HG03354 (cell line): ENCODE results near the gene C1QTNF8.

Source experiments
- ATAC-seq: cut with Tn5 transposase; IDR thresholded peaks from one replicate; pipeline ENCODE4 v1.9.1; 2021; ENCODE audit warnings: mild to moderate bottlenecking; ENCODE audit not compliant: unreplicated experiment, poor library complexity, severe bottlenecking

Gene C1QTNF8

DNA sequence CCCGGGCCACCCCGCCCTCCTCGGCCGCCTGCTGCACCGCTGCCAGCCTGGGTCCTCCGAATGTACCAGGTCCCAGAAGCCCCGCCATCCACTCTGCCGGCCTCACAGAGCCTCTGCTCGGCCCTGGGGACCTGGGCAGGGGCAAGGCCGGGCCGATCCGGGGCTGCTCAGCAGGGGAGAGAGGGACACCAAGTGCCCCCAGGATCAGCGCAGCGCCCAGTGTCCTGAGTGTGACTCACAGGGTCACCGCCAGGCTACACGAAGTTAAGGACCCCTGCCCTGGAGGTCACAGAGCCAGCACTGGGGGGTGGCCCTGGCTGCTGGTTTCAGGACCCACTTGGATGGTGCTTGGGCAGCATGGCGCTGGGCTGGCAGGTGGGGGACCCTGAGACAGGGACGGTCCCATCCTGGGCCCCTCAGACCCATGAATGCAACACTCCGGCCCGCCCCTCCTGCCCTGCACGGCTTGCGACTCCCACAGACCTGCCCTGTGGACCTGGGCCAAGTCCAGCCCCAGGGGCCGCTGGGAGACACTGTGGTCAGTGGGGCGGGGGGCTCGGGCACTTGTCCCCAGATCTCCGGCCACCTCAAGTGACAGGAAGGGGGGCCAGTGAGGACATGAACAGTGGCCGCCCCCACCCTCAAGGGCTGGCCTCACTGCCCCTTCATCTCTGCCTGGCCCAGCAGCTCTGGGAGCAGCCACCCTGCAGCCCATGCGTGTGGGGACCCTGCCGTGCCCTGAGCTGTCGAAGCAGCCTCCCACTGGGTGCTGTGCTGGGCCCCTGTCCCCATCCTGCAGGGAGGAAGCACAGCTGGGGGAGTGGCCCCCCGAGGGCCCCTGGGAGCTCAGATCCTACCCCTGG lies 46.7 kb downstream of the C1QTNF8 start:
- ATAC-seq, result no peak

DNA sequence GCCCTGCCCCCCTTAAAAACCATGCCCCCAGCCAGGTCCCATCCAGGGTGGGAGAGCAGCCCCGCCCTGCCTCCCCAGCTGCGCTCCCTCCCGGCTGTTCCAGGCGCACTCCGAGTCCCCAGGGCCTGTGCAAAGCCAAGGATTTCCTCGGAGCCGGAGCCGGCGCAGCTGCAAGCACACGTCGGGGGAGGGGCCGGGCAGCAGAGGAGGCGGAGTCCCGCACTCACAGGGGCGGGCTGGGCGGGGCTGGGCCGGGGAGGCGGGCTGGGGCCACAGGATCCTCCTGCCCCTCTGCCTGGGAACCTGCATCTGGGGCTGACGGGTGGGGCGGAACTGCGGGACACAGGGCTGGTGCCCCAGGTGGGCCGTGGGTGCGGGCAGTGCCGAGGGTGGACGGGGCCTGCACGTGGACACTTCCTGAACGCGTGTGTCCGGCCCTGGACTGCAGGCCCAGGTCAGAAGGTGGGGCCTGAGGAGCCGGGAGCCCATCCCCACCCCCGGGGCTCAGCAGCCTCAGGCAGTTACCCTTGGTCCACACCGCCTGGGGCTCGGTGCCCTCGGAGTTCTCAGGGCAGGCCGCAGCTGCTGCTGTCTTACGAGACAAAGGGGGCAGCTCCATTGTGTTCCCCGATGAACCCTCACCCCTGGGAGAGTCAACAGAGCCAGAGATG lies 47.5 kb downstream of the C1QTNF8 start:
- ATAC-seq, result no peak

DNA sequence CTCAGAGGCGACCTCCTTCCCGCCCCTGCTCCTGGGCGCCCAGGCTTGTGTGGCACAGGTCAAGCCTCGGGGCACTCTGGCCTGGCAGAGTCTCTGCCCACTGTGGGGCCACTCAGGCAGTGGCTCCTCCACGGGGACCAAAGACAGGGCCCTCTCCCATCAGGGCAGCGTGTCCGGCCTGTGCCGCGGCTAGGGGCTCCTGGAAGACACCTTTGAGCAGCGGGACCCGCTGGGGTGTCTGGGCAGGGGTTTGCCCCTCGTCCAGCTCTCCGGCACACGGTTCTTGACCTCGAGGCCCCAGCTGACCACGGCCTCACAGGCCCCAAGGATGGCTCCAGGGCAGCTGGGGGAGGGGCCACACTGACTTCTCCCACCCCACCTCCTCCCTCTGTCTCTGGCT lies 48.2 kb downstream of the C1QTNF8 start:
- ATAC-seq, result no peak

DNA sequence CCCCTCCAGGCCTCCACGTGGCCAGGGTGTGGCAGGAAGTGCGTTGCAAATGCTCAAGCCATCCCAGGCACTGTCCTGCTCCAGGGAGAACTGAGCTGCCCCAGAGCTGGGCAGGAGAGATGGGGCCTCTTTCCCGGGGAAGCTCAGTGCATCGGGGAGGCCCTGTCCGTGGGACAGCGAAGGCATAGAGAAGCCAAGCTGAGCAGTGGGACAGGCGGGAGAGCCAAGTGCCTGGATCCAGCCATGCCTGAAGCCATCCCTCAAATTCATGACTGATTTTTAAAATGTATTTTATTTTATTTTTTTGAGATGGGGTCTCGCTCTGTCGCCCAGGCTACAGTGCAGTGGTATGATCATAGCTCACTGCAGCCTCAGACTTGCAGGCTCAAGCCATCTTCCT lies 48.9 kb downstream of the C1QTNF8 start:
- no peak for ATAC-seq

DNA sequence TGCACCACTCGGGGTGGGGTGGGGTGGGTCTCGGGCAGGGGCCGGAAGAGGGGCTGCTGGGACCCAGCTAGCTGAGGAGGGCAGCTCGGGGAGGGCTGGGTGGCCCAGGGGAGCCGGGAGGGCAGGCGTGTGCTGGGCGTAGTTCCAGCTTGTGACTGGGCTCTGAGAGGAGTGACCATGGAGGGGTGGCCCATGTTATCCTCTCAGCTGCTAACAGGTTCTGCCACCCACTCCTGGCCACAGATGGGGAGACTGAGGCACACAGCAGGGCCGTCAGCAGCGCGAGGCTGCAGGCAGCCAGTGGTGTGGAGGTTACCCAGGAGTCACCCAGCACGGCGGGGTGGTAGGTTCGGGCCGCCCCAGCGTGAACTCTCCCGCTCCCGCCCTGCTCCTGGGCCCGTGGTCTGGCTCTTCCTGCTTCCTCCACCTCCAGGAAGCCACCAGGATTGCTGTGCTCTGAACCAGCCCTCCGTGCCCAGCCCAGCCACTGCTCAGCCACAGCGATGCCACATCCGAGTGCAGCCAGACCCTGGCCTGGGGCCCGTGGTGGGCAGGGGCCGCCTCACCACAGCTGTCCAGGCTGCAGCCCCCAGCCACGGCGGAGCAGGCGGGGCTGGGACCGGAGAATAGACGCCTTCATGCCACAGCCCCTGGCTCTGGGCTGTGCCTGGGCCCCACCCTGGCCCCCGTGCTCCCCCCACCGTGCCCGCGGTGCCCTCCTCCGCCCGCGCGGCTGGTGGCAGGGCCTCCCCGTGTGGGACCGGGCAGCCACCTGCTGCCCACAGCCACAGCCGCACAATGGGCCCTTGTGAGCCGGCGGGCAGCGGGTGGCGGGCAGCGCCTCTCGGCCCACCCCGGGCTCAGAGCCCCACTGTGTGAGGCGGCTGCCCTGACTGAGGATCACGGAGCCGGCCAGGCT lies 49.8 kb downstream of the C1QTNF8 start:
- ATAC-seq, result no peak

DNA sequence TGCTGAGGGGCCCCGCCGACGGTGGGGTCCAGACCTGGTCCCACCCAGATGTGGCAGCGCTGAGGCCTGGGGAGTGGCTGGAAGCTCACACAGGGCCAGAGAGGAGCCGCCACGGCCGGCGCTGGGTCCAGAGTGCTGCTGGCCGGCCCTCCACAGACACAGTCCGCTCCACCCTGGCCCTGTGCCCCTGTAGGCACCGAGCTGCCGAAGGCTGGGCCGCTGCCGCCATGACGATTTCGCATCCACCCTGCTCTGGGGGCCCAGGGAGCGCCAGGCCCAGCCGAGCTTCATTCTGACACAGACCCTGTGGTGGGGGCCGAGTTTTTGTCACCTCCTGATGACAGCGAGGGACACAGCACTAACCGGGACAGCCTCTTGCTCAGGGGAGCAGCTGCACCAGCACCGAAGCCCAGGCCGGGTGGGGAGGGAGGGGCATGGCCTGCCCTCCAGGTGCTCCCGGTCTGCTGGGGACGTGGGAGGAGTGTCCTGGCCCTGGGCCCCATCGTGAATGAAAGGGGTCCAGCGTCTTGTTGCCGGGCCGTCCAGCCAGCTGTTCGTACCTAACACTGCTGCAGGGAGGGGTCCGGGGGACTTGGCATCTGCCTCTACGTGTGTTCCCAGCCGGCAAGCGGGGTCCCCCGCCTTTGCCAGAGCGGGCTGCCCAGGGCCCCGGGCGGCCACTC lies 50.6 kb downstream of the C1QTNF8 start:
- ATAC-seq, result no peak

DNA sequence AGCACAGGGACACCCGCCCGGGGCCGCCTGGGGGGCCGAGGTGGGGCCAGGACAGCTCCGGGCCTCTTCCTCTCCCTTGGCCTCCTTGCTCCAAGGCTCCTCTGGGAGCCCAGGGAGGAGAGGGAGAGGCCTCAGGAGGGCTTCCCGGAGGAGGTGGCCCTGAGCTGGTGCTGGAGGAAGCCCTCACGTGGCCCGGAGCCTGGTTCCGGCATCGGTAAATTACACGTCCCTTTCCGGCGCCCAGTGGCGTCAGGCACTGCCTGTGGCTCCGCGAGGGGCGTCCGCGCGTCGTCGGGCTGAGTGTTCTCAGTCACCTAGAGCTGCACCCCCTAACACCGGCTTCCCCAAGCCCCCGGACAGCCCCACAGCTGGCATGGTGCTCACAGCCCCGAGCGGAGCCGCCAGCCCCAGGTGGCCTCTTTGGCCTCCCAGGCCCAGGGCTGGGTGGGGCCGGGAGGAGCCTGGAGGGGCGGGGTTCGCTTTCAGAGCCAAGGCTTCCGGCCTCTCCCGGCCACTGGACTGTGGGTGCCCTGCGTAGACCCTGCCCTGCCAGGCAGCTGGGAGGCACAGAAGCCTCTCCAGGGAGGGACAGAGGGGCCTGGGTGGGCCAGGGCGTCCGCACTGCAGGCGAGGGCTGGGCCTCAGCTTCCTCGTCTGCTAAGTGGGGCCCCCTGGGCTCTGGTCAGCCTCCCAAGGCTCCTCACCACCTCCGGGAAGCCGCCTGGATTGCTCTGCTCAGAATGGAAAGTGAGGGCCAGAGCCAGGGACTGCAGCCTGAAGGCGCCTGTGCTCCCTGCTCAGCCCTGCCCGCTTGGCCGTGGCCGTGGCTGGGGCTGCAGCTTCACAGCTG lies 51.4 kb downstream of the C1QTNF8 start:
- ATAC-seq, result no peak

DNA sequence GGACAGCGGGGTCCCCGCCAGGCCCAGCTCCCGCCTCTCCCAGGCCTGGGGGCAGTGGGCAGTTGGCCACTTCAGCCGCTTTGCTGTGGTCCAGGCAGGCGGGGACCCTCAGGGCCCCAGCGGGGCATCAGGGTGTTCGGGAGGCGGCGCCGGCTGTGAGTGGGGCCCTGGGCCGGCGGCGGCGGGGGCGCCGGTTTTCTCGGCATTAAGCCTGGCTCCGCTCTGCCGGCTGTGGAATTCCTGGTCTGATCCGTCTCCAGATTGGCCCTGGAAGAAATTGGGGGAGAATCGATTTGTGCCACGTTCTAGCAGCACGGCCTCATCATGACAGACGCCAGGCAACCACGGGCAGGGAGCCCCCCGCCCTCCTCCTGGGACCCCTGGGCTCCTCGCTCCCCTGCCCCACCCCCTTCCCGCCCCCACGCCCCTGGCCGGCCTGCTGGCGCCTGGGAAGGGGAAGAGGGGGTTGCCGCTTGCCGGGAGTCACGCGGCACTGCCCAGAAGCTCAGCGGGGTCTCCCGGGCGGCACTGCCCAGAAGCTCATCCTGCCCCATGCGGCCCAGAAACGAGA lies 52.1 kb downstream of the C1QTNF8 start:
- ATAC-seq, result no peak

DNA sequence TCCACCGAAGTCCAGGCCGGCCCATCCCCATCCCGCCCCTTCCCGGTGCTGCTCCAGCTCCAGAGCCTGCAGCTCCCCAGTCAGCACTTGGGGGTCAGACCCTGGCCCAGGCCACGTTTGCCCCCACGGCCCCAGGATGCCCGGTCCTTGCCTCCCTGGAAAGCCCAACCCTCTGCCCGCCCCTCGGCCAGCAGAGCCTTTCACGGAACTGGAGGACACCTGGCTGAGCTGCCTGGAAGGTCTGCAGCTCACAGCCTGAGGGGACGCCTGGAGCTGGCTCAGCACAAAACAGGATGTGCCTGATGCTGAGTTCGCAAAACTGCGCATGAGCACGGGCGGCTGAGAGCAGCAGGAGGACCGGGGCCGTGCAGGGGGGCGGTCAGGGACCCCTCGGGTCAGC lies 53.2 kb downstream of the C1QTNF8 start:
- ATAC-seq, result no peak

DNA sequence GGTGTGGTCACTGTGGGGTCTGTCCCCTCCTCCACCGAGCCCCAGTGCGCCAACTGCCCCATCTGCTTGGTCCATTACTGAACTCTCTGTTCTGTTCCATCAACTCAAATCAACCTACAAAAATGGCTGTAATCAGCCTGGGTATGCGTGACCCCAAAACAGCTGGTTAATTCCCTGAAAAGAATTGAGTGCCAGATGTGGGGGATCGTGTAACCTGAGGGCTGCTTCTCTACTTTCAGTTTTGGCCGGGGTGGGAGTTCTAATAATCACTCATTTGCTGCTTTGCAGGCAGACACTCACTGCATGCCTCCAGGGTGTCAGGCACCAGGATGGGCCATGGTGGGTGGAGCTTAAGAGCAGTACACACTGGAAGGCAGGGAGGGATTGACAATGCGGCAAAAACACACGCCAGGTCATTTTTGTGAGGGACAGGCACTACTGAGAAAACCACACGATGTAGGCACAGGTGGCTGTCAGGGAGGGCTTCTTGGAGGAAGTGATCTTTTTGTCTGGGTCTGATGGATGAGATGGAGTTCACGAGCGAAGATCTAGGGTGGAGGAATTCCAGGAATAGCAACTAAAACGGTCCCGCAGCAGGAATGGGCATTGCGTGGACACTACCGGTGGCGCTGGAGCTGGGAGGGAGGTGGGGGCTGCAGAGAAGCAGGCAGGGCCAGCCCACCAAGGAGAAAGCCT lies 53.8 kb downstream of the C1QTNF8 start:
- no peak for ATAC-seq

DNA sequence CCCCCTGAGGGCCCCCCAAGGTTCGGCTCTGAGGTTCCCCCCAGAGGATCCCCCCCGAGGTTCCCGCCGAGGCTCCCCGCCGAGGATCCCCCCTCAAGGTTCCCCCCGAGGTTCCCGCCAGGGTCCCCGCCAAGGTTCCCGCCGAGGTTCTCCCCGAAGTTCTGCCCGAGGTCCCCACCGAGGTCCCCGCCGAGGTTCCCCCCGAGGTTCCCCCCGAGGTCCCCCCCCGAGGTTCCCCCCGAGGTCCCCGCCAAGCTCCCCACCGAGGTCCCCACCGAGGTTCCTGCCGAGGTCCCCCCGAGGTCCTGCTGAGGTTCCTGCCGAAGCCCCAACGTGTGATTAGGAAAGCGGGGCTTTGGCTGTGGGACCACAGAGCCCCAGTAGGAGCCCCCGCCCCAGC lies 55.7 kb downstream of the C1QTNF8 start:
- ATAC-seq, result no peak

DNA sequence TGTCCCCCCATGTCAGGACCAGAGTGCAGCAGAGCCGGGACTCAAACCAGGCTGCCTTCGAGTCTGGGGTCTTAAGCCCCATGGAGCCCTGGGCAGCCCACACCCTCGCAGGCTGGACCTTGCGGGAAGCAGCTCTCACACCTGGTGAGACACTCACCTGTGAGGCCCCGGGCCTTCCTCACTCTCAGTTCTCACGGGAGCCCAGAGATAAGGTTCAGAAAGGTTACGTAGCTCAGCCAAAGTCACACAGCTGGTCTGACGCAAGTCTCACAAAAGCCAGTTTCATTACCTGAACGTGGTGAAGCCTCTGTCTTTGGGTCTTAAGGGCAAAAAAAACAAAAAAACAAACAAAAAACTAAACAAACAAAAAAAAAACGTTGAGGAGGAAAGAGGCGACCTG lies 56.3 kb downstream of the C1QTNF8 start:
- ATAC-seq, result no peak

DNA sequence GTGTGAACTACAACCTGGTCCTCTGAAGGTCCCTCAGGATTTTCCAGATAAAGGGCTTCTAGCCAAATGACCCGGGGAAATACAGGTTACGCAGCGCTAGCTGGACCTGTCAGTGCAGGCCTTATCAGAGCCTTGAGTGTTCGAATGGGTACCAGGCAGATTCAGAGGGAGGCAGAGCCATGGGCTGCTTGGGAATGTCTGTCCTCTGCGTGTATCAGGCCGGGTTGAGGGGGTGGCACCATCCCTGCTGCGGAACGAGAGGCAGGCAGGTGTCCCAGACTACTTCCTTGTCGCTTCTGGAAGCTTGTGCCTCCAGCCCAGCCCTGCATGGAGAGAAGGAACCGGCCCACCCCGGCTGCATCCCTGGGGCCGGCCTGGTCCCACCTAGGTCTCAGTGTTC lies 57.1 kb downstream of the C1QTNF8 start:
- no peak for ATAC-seq
